HG03469 (cell line): ENCODE results near the gene HAP1.

ENCODE experiments used
- ATAC-seq: cut with Tn5 transposase; IDR thresholded peaks from one replicate; pipeline ENCODE4 v1.9.1; 2021; ENCODE audit warnings: mild to moderate bottlenecking, moderate library complexity, moderate number of reproducible peaks; ENCODE audit not compliant: unreplicated experiment

Gene HAP1

GRCh38 chr17:41766135-41766534, 31.7 kb upstream of the HAP1 start:
- no peak for ATAC-seq

- ATAC-seq, result no peak
Measured at GRCh38 chr17:41763327-41763726, 28.9 kb upstream of the HAP1 start.

- ATAC-seq, result no peak
Measured at GRCh38 chr17:41762841-41763240, 28.4 kb upstream of the HAP1 start.

- ATAC-seq, result no peak
Measured at GRCh38 chr17:41762391-41762790, 27.9 kb upstream of the HAP1 start.

GRCh38 chr17:41760878-41761277, 26.4 kb upstream of the HAP1 start:
- ATAC-seq, result no peak

GRCh38 chr17:41758601-41759000, 24.2 kb upstream of the HAP1 start:
- ATAC-seq, result no peak

- ATAC-seq, result no peak
Measured at GRCh38 chr17:41754066-41754465, 19.6 kb upstream of the HAP1 start.

GRCh38 chr17:41751288-41751687, 16.8 kb upstream of the HAP1 start:
- ATAC-seq, result no peak

- no peak for ATAC-seq
Measured at GRCh38 chr17:41750862-41751261, 16.4 kb upstream of the HAP1 start.

GRCh38 chr17:41748275-41748674, 13.8 kb upstream of the HAP1 start:
- ATAC-seq, result no peak

- ATAC-seq, result no peak
Measured at GRCh38 chr17:41741709-41742108, 7.3 kb upstream of the HAP1 start.

- no peak for ATAC-seq
Measured at GRCh38 chr17:41740506-41740905, 6.1 kb upstream of the HAP1 start.

- ATAC-seq, result no peak
Measured at GRCh38 chr17:41739661-41740352, 5.4 kb upstream of the HAP1 start.

- ATAC-seq, result no peak
Measured at GRCh38 chr17:41738801-41739112, 4.3 kb upstream of the HAP1 start.

GRCh38 chr17:41738077-41738800, 3.8 kb upstream of the HAP1 start:
- no peak for ATAC-seq

GRCh38 chr17:41737680-41738023, 3.2 kb upstream of the HAP1 start:
- ATAC-seq, result no peak

GRCh38 chr17:41736983-41737679, 2.7 kb upstream of the HAP1 start:
- ATAC-seq, result no peak

GRCh38 chr17:41735744-41736143, 1.3 kb upstream of the HAP1 start:
- ATAC-seq, result no peak

GRCh38 chr17:41734949-41735313, 488 bp upstream of the HAP1 start:
- ATAC-seq, result no peak

- ATAC-seq, result no peak
Measured at GRCh38 chr17:41733348-41734138, 900 bp downstream of the HAP1 start.

GRCh38 chr17:41731836-41732235, 2.6 kb downstream of the HAP1 start:
- no peak for ATAC-seq

GRCh38 chr17:41730479-41730878, 4.0 kb downstream of the HAP1 start:
- no peak for ATAC-seq
